NB4 (cell line): Measurements from ENCODE around the gene OSBPL1A.

Experiments
- MYC ChIP-seq: IDR thresholded peaks from 2 replicates; pipeline ENCODE4 v1.6.1; 2011; ENCODE audit warnings: low read depth, low read length
- TF ChIP-seq, protein P1 (sequence below): IDR thresholded peaks from one replicate; pipeline ENCODE4 v1.5.1; 2012; ENCODE audit warnings: low read depth, low read length
- TF ChIP-seq, protein P2 (sequence below): IDR thresholded peaks from 2 replicates; pipeline ENCODE4 v1.6.1; 2011; ENCODE audit warnings: low read depth, low read length

DNA sequence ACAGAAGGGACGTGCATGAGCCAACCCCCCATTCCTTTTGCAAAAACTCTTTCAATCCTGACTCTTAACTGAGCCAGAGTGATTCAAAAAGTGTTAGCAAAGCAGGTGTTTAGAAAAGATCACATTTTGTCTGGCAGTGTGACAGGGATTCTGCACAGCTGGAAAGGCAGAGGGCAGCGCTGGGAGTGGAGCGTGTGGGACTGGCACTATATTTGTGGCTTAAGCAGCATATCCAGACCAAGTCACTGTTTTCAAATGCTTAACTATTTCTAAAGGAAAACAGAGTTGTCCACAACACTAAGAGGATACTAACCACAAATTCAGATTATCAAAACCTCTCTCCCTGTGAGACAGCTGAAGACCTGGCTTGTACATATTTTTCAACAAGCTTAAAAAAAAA lies 239.8 kb downstream of the OSBPL1A start:
- TF ChIP-seq, protein P1, sequence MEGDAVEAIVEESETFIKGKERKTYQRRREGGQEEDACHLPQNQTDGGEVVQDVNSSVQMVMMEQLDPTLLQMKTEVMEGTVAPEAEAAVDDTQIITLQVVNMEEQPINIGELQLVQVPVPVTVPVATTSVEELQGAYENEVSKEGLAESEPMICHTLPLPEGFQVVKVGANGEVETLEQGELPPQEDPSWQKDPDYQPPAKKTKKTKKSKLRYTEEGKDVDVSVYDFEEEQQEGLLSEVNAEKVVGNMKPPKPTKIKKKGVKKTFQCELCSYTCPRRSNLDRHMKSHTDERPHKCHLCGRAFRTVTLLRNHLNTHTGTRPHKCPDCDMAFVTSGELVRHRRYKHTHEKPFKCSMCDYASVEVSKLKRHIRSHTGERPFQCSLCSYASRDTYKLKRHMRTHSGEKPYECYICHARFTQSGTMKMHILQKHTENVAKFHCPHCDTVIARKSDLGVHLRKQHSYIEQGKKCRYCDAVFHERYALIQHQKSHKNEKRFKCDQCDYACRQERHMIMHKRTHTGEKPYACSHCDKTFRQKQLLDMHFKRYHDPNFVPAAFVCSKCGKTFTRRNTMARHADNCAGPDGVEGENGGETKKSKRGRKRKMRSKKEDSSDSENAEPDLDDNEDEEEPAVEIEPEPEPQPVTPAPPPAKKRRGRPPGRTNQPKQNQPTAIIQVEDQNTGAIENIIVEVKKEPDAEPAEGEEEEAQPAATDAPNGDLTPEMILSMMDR, result no peak
- TF ChIP-seq MYC, result no peak
- TF ChIP-seq, protein P2, sequence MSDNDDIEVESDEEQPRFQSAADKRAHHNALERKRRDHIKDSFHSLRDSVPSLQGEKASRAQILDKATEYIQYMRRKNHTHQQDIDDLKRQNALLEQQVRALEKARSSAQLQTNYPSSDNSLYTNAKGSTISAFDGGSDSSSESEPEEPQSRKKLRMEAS, result no peak
